Keratinocyte (primary cell): ENCODE measurements around the gene SUFU. TPM values are rescaled to one million over a fixed set of nuclear protein-coding genes. Genes with fewer than 3 reads are reported as not detected.

Experiments
- DNase-seq: peaks from one replicate; pipeline ENCODE4 v3.0.0-alpha.2; 2011; ENCODE audit warnings: low read depth, missing footprints, low spot score
- FAIRE-seq: peaks from 2 replicates; lab custom pipeline; 2011; peaks lifted over from hg19 to GRCh38; lab: Jason Lieb, UNC
- H2AFZ ChIP-seq: 2 replicates; pipeline ENCODE4 v1.6.0; 2012; ENCODE audit warnings: low read length, control low read depth, inconsistent platforms; ENCODE audit not compliant: control insufficient read depth
- H3K27ac ChIP-seq: 2 replicates; pipeline ENCODE4 v1.5.1; 2011; ENCODE audit warnings: low read length; ENCODE audit not compliant: control insufficient read depth, insufficient read depth
- H3K27me3 ChIP-seq: 3 replicates; pipeline ENCODE4 v1.6.0; 2011; ENCODE audit warnings: low read length; ENCODE audit not compliant: control insufficient read depth, insufficient read depth; ENCODE audit errors: extremely low read depth
- H3K36me3 ChIP-seq, 2 experiments: 2 replicates in 1 of 2; 3 replicates in 1 of 2; pipeline ENCODE4 v1.5.1; 2011; ENCODE audit warnings: low read length in 2 of 2, mild to moderate bottlenecking in 1 of 2; ENCODE audit not compliant: control insufficient read depth in 2 of 2, insufficient read depth in 2 of 2; ENCODE audit errors: extremely low read depth in 1 of 2
- H3K4me1 ChIP-seq: 3 replicates; pipeline ENCODE4 v1.5.1; 2011; ENCODE audit warnings: low read length; ENCODE audit not compliant: control insufficient read depth, insufficient read depth; ENCODE audit errors: extremely low read depth
- H3K4me2 ChIP-seq: 3 replicates; pipeline ENCODE4 v1.6.0; 2011; ENCODE audit warnings: low read depth, low read length; ENCODE audit not compliant: control insufficient read depth, insufficient read depth; ENCODE audit errors: extremely low read depth
- H3K4me3 ChIP-seq, 3 experiments: fragments of 200-600 bp in 1 of 3; sonication (generic) in 1 of 3; 2 replicates in 2 of 3; 3 replicates in 1 of 3; pipeline ENCODE4 v1.5.1; 2011 to 2016; ENCODE audit warnings: low read length in 3 of 3, mild to moderate bottlenecking in 3 of 3, control low read depth in 2 of 3, inconsistent platforms in 1 of 3, low read depth in 1 of 3, mixed read lengths in 1 of 3, mixed run types in 1 of 3, moderate library complexity in 1 of 3; ENCODE audit not compliant: control insufficient read depth in 2 of 3, insufficient read depth in 2 of 3; ENCODE audit errors: extremely low read depth in 1 of 3
- H3K79me2 ChIP-seq: 2 replicates; pipeline ENCODE4 v1.6.0; 2012; ENCODE audit warnings: low read length; ENCODE audit not compliant: control insufficient read depth, insufficient read depth
- H3K9ac ChIP-seq: 3 replicates; pipeline ENCODE4 v1.6.0; 2011; ENCODE audit warnings: low read length; ENCODE audit not compliant: control insufficient read depth, insufficient read depth; ENCODE audit errors: extremely low read depth
- H3K9me1 ChIP-seq: 3 replicates; pipeline ENCODE4 v1.6.0; 2011; ENCODE audit warnings: low read length; ENCODE audit not compliant: control insufficient read depth, insufficient read depth; ENCODE audit errors: extremely low read depth
- H3K9me3 ChIP-seq: 2 replicates; pipeline ENCODE4 v1.5.1; 2012; ENCODE audit warnings: low read depth, low read length; ENCODE audit not compliant: control insufficient read depth
- H4K20me1 ChIP-seq: 3 replicates; pipeline ENCODE4 v1.6.0; 2011; ENCODE audit warnings: low read length; ENCODE audit not compliant: control insufficient read depth, insufficient read depth; ENCODE audit errors: extremely low read depth
- EZH2 ChIP-seq: IDR thresholded peaks from one replicate; pipeline ENCODE4 v1.6.1; 2012; ENCODE audit warnings: inconsistent platforms, mild to moderate bottlenecking, low read length, moderate library complexity
- dilution Hi-C: fragments of 300-500 bp; cut with MboI; formaldehyde crosslinking; loops from one replicate; pipeline ENCODE4 v1.7.0; 2020; ENCODE audit warnings: low sequenced_read_pairs; ENCODE audit not compliant: extremely low pct_ligation_motif_present
- polyA plus RNA-seq, 5 experiments: library from polyadenylated mRNA; depleted of rRNA in 3 of 5; stranded (reverse) in 3 of 5; stranded (forward) in 1 of 5; unstranded in 1 of 5; fragments of >200 nt; gene quantifications; 1 replicate in 1 of 5; 2 replicates in 3 of 5; 3 replicates in 1 of 5; pipeline versions ENCODE4 v1.2.1 to v1.2.3, GENCODE V29; 2011 to 2012; ENCODE audit warnings: missing spikeins in 2 of 5, low read depth in 1 of 5, low replicate concordance in 1 of 5
- TF ChIP-seq, protein P1 (sequence below), 3 experiments: IDR thresholded peaks in 1 of 3; conservative IDR thresholded peaks in 1 of 3; optimal IDR thresholded peaks in 1 of 3; 2 replicates in 2 of 3; 3 replicates in 1 of 3; pipeline versions ENCODE3 to v1.5.1; 2011; ENCODE audit warnings: low read length in 3 of 3, mild to moderate bottlenecking in 3 of 3, moderate library complexity in 2 of 3, control low read depth in 1 of 3, inconsistent platforms in 1 of 3; ENCODE audit not compliant: insufficient read depth in 2 of 3; ENCODE audit errors: extremely low read depth in 1 of 3

The SUFU gene
- polyA plus RNA-seq, 1 donor (not counting 4 experiments of a cell fraction or from before 2014, with no cell fraction given), result 3.7 TPM

- H3K4me3 ChIP-seq, result no peak overlapping the region
- H3K9ac ChIP-seq, result no peak overlapping the region
- no peak overlapping the region for H3K4me2 ChIP-seq
- H3K4me1 ChIP-seq, result no peaks in the 10 kb centered on the region
- no peaks in the 10 kb centered on the region for H3K9me3 ChIP-seq
- H2AFZ ChIP-seq, result no peak overlapping the region
- dilution Hi-C loops, result no loop called here
- FAIRE-seq, result no peak
- H4K20me1 ChIP-seq, result no peaks in the 10 kb centered on the region
- H3K36me3 ChIP-seq, result peaks cover 0 to 1% of the 10 kb centered on the region in 2 experiments
- no peaks in the 10 kb centered on the region for H3K9me1 ChIP-seq
- H3K27ac ChIP-seq, result no peak overlapping the region
- no peaks in the 10 kb centered on the region for H3K79me2 ChIP-seq
- H3K27me3 ChIP-seq, result no peaks in the 10 kb centered on the region
- TF ChIP-seq, protein P1, sequence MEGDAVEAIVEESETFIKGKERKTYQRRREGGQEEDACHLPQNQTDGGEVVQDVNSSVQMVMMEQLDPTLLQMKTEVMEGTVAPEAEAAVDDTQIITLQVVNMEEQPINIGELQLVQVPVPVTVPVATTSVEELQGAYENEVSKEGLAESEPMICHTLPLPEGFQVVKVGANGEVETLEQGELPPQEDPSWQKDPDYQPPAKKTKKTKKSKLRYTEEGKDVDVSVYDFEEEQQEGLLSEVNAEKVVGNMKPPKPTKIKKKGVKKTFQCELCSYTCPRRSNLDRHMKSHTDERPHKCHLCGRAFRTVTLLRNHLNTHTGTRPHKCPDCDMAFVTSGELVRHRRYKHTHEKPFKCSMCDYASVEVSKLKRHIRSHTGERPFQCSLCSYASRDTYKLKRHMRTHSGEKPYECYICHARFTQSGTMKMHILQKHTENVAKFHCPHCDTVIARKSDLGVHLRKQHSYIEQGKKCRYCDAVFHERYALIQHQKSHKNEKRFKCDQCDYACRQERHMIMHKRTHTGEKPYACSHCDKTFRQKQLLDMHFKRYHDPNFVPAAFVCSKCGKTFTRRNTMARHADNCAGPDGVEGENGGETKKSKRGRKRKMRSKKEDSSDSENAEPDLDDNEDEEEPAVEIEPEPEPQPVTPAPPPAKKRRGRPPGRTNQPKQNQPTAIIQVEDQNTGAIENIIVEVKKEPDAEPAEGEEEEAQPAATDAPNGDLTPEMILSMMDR (optimal IDR thresholded peaks at IDR 0.05 in 1 of 3, IDR thresholded peaks at IDR 0.05 in 1 of 3, conservative IDR thresholded peaks at IDR 0.05 in 1 of 3; ENCODE audit: extremely low read depth in 1 of 3, insufficient read depth in 2 of 3, low read length in 3 of 3), result no peak
- no peak for TF ChIP-seq EZH2
- DNase-seq, result no peak
Measured at GRCh38 chr10:102468683-102469082, 35.1 kb upstream of the SUFU start.

- Histone ChIP-seq H3K4me2 (no peak overlapping the region), H3K27ac (no peak overlapping the region), H3K4me1 (no peaks in the 10 kb centered on the region), H3K27me3 (no peaks in the 10 kb centered on the region), H2AFZ (no peak overlapping the region), H3K9me3 (no peaks in the 10 kb centered on the region), H3K4me3 (no peak overlapping the region), H3K9ac (no peak overlapping the region), H3K36me3 (peaks cover 0 to 1% of the 10 kb centered on the region in 2 experiments), H3K9me1 (no peaks in the 10 kb centered on the region), H4K20me1 (no peaks in the 10 kb centered on the region), H3K79me2 (no peaks in the 10 kb centered on the region)
- DNase-seq (no peak), FAIRE-seq (no peak)
- dilution Hi-C loops, result no loop called here
- no peak for TF ChIP-seq EZH2
- TF ChIP-seq, protein P1 (optimal IDR thresholded peaks at IDR 0.05 in 1 of 3, IDR thresholded peaks at IDR 0.05 in 1 of 3, conservative IDR thresholded peaks at IDR 0.05 in 1 of 3; ENCODE audit: extremely low read depth in 1 of 3, insufficient read depth in 2 of 3, low read length in 3 of 3), result no peak
Measured at GRCh38 chr10:102470579-102471546, 32.9 kb upstream of the SUFU start.
